ENCODE measurements around the gene IGFBP3.

GRCh38 chr7:45888993-45889366, 32.1 kb downstream of the IGFBP3 start:
- TF ChIP-seq CTCF (IDR thresholded peaks at IDR 0.05 in 2 of 3, conservative IDR thresholded peaks at IDR 0.05 in 1 of 3; ENCODE audit: insufficient read depth in 2 of 3, low read depth in 1 of 3, low read length in 3 of 3) = no peak
- no peak for TF ChIP-seq ZNF121 (CRISPR knock-in tag; conservative IDR thresholded peaks at IDR 0.05)
- no peak for TF ChIP-seq PREB (CRISPR knock-in tag; IDR thresholded peaks at IDR 0.05)
- TF ChIP-seq BHLHE40 (IDR thresholded peaks at IDR 0.05; ENCODE audit: low read length) = no peak
- no peak for TF ChIP-seq ZNF280B (CRISPR knock-in tag; IDR thresholded peaks at IDR 0.05)
- no peak for TF ChIP-seq PCBP2 (IDR thresholded peaks at IDR 0.05; ENCODE audit: low read depth, low read length, poor library complexity, severe bottlenecking)
- no peak for TF ChIP-seq CHCHD3 (CRISPR knock-in tag; IDR thresholded peaks at IDR 0.05)
- TF ChIP-seq ZHX1 (conservative IDR thresholded peaks at IDR 0.05; ENCODE audit: low read length) = no peak
- TF ChIP-seq STAT6 (CRISPR knock-in tag; IDR thresholded peaks at IDR 0.05) = no peak
- no peak for TF ChIP-seq HOMEZ (CRISPR knock-in tag; IDR thresholded peaks at IDR 0.05)
- TF ChIP-seq ATF4 (CRISPR knock-in tag; IDR thresholded peaks at IDR 0.05) = no peak
